H1 (cell line): ENCODE data around the gene SPC24. TPM values are rescaled to one million over a fixed set of nuclear protein-coding genes. Genes with fewer than 3 reads are reported as not detected.

Experiments used
- EGR1 ChIP-seq: IDR thresholded peaks from 2 replicates; pipeline ENCODE4 v1.6.1; 2011; ENCODE audit warnings: low read depth, low read length, borderline replicate concordance
- polyA plus RNA-seq, 7 experiments: library from polyadenylated mRNA; depleted of rRNA in 3 of 7; stranded (reverse) in 5 of 7; unstranded in 2 of 7; fragments of >200 nt in 5 of 7; fragments of 200-250 nt in 2 of 7; gene quantifications; 1 replicate in 5 of 7; 2 replicates in 1 of 7; 4 replicates in 1 of 7; pipeline versions ENCODE4 v1.2.1 to v1.2.3, GENCODE V29; 2011 to 2013; ENCODE audit warnings: missing spikeins in 2 of 7, mixed read lengths in 2 of 7
- total RNA-seq: library from RNA; stranded (reverse); fragmentation: NEBNext Ultra II Directional; extraction: Animal tissue kit (Norgen Biotek cat#: 25700); gene quantifications from 2 replicates; pipeline ENCODE4 v1.2.1, GENCODE V29; 2021

The SPC24 gene
- total and polyA plus RNA-seq, 2 of the 8 experiments (the other 6 are each of a cell fraction or from before 2014, with no cell fraction given), result 17.7 to 42.4 TPM

- no peak for TF ChIP-seq EGR1
These were observed 4.4 kb downstream of the SPC24 start (continued) for GRCh38 chr19:11151181-11151580.
